GM18858 (cell line): ENCODE data around the gene FGFRL1.

Source experiments
- ATAC-seq: cut with Tn5 transposase; IDR thresholded peaks from one replicate; pipeline ENCODE4 v1.9.1; 2021; ENCODE audit not compliant: unreplicated experiment

Gene FGFRL1

DNA sequence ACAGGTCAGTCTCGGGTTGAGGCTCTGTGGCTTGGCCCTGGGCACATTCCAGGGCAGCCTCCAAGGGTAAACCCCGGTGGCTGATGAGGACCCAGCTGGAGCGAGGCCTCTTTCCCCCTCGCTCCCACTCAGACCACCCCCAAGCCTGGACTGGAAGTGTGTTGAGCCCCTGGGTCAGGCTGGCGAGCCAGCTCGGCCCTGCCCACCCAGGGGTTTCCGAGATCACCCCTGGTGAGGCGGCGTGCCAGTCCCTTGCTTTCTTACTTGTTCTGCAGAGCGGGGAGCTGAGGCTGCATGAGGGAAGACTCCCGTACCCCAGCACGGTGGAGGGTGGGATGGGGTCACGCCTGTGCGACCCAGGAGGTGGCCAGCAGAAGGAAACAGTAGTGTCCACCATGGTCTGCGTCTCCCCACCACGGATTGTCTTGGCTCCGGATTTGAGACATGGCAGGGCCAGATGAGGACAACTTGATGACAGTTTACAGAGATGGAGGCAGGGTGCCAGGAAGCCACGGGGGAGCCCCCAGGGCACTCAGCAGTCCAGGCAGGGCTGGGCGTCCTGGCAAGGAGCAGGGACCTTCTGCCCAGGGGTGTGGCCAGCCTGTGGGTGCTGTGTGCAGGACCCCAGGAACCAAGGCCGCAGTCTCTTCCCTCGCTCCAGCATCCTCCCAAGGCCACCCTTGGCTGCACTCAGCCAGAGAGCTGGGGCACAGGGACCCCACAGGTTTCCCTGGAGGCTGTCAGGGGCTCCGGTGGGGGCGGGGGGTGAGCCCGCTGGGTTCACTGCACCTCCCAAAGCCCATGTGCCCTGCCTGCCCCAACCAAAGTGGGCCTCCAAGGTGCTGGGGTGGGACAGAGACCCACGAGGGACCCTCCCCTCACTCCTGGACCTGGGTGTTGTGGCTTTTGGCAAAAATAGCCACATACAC is 6.6 kb upstream of the FGFRL1 start:
- no peak for ATAC-seq

DNA sequence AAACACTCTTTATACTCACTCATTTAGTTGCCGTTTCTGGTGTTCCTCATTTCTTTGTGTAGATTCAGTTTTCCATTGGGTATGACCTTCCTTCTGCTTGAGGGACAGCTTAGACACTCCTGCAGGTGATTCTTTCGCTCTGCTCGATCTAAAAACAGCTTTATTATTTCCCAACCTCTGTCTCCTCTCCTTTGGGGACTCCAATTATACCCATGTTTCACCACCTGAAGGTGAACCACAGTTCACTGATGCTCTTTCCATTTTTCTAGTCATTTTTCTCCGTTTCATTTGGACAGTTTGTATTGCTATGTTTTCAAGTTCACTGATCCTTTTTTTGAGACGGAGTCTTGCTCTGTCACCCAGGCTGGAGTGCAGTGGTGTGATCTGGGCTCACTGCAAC is 4.6 kb upstream of the FGFRL1 start:
- no peak for ATAC-seq

DNA sequence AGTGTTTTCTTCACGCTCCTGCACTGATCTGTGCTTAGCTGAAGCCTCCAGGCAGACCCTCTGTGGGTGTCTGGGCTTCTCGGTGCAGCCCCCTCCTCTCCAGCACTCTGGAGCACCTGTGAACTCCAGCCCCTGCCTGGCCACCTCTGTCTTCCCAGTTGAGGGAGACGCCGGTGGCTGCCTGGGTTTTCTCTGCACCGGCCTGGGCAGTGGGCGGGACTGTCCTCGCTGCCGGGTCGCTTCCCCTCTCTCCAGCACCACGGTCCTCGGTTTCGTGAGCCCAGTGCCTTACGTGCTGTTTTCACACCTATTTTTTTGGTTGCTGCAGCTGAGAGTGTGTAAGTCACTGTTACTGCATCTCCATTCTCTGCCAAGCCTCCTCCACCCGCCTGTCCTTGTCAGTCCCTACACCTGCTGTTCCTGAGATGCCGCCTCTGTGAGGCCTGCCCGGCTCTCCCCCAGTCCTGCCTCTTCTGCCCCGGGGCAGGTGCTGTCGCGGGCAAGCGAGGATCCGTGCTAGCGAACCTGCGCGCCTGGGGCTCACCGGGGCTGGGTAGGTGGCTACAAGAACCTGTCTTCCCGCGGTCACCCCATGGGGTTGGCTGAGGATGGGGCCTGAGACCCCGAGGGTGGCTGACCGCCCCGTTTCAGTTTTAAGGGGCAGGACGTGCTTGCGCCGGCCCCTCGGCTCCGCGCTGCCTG is 2.4 kb upstream of the FGFRL1 start:
- ATAC-seq: no peak

DNA sequence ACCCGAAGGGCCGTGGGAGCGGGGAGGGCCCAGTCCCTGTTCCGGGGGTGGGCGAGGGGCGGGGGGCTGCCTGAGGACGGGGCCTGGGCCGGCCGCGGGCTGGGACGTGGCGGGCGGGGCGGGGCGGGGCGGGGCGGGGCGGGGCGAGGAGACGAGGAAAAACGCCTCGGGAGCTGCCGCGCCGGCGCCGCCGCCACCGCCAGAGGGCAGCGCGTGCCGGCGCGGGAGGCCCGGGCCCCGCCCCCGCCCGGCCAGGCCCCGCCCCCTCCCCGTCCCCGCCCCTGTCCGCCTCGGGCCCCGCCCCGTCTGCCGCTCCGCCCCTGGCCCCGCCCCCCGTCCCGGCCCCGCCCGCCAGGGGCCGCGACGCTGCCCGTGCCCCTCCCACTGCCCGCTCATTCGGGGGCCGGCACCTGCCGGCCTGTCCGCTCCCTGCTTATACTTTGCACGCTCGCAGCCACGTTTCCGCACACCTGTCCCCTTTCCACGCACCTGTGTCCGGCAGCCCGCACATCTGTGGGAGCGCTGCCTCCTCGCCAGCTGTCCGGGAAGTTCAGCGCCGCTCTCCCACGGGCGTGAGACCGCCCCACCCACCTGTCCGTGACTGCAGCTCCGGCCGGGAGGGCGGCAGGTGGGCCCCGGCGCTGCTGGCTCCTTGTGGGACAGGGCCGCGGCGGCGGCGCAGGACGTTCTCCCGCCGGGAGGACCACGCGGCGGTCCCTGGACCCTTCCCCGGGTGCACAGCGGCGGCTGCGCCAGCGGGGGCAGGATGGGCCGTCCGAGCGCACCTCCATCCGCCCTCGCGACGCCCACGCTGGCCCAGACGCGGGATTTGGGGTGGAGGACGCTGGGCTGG is 1.7 kb upstream of the FGFRL1 start:
- no peak for ATAC-seq

DNA sequence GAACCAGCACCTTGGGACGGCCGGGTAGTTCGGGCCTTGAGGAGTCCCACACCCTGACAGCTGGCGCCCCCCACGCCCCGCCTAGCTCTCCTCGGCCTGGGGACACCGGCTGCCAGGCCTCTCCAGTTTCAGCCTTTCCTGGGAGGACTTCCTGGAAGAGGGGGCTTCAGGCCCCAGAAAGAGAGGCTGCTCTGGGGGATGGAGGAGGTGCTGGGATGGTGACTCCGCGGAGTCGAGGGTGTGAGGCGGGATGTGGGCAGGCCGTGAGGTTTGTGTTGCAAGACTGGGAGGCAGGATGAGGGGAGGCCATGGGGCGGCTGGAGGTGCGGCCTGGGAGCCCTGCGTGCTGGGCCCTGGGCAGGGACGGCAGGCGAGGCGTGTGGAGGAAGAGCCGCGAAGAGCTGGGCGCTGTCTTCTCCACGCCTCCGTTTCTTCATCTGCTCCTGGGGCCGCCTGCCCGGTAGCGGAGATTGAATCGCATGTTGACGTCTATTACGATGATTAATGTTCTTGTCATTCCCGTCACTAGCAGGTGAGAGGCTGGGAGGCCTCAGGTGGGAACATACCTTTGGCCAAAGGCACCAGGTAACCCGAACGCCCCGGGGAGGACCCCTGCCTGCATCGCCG is 918 bp upstream of the FGFRL1 start:
- no peak for ATAC-seq

DNA sequence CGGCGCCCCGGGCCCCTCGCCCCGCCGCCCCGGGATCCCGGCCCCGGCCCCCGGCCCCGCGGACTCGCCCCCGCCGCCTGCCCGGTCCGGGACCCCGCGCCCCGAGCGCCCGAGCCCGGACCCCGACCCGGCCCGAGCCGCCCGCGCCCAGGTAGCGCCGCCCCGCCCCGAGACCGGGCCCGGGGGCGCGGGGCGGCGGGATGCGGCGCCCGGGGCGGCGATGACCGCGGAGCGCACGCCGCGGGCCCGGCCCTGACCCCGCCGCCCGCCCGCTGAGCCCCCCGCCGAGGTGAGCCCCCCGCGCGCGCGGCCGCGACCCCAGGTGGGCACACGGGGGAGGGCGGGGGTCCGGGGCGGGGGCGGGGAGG is 224 bp downstream of the FGFRL1 start:
- ATAC-seq: no peak

DNA sequence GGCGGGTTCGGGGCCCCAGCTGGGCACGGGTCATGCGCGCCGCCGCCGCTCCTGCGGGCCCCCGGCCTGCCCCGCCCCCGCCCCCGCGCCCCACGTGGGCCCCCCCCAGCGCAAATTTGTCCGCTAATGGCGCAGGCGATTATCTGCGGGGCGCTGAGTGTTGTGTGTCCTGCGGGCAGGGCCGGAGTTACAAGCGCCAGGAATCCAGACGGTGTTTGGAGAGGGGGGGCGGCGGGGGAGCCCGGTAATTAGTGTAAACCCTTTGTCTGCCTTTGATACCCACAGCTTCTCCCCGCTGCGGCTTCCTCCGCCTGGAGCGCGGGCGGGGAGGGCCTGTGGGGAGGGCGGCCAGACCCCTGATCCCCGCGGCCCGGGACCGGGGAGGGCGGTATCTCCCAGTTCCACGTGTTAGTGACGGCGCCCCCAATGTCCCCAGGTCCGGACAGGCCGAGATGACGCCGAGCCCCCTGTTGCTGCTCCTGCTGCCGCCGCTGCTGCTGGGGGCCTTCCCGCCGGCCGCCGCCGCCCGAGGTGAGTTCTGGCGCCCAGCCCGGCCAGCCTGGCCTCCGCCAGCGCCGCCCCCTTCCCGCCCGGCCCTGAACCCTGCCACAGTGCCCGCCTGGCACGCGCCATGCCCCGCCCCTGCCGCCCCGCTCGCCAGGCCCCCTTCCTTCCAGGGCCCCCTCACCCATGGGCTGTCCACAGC is 761 bp downstream of the FGFRL1 start:
- ATAC-seq: no peak

DNA sequence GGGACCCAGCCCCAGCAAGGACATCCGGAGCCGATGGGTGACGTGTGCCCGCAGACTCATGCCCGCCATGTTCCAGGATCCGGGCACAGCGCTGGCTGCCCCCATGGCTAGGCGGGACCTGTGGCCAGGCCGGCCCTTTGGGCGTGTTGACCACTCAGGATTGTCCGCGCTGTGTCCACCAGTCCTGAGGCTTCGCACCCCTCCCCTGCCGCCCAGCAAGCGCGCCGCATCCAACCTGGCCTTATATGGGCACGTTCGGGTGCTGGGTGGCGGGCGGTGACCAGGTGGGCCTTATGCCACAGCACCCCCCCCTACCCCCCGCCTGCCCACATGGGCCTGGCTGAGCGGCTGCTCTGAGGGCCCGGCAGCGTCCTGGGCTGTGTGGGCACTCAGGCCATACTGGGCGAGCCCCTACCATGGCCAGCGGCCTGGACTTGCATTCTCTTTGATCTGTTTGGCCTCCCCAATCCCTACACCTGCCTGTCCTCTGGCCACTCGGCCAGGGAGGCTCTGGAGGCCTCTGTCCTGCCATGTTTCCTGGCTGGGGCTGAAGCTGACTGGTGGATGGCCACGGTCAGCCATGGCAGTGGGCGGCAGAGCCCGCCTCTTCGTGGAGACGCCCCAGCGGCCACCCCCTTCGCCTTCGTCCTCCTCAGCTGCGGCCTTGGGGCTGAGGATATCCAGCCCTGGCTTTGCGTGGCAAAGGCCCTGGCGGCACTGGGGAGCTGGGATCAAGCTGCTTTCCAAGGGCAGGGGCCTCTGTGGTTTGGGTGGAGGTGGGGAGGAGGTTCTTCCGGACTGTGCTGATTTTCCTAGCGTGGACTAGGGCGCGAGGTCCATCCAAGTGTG is 2.0 kb downstream of the FGFRL1 start:
- no peak for ATAC-seq

DNA sequence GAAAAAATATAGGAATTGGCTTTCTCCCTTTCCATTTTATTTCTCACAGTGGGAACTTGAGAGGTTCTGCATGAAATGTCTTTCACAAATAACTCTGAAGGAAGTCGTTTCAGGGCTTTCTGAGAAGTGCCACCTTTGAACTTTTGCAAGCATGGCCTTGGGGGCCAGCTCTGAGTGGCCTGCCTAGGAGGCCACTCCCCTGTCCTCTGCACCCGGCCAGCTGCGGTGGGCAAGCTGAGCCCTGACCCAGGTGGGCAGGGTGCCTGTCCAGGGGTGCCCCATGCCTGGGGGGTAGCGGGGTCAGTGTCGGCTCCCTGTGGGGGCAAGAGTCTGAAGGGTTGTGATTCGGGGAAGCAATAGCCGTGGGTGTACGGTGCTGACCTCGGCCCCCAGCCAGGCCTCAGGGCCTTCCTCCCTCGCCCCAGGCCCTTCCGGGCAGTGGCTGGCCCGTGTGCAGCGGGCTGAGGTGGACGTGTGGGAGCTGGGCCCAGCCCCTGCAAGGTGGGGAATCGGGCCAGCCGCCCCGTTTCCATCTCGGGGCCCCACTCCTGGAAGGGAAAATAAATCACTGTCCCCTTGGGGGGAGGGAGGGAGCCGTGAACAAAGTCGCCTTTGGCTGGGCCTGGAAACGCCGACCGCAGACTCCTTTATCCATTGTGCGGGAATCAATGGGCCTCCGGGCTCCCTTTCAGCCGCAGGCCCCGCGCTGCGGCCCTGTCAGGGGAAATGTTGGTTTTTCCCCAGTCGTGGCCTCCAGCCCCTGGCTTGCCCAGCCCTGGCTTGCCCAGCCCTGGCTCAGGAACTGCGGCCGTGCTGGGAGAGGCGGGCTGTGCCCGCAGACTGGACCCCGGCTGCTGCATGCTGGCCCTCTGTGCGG is 3.1 kb downstream of the FGFRL1 start:
- ATAC-seq: no peak

DNA sequence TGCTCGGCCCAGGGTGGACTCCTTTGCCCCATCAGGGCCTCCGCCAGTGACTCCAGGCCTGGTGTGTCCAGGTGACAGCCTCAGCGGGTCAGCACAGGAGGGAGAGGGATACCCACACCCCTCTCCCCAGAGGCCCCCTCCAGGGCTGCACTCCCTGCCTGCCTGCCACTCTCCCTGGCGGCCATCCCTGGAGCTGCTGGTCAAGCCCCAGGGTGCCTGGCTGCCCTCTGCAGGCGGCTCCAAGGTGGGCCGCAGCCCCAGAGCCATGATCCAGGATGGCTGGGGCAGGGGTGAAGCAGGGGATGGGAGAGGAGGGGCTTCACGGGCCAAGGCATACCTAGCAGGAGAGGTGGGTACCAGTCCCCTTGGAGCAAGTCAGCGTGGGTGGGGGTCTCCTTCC is 3.8 kb downstream of the FGFRL1 start:
- no peak for ATAC-seq

DNA sequence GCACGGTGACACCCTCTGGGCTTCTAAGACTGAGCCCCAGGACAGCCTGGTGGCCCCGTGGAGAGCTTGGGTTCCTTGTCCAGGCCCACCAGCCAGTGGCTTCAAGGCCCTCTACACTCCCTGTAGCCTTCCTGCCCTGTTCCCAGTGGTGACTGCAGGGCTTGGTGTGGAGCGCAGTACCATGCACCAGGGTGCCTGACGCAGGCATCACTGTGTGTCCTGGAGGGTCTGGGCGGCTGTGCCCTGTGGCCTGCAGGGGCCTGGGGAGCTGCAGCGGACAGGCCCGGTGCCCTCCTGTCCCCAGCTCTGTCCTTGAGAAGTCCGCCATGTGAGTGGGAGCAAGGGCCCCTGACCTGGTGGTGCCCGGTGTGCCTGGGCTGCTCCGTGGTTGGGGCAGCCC is 4.3 kb downstream of the FGFRL1 start:
- no peak for ATAC-seq

DNA sequence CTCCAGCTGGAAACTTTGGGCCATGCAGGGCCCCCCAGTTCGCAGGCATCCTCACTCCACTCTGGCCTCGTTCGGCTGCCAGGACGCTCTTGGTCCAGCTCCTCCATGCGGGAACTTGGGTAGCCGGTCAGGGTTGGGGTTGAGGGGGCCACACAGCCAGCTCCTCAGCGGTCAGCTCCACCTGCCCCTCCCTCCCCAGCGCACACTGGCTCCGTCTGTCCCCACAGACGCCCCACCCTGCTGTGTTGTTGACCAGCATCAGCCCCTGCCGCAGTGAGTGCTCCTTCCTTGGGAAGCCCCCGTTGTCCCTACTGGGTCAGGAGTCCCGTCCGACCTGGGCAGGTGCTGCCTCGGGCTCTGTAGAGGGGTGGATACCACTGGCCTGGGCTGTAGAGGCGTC is 5.8 kb downstream of the FGFRL1 start:
- ATAC-seq: no peak

DNA sequence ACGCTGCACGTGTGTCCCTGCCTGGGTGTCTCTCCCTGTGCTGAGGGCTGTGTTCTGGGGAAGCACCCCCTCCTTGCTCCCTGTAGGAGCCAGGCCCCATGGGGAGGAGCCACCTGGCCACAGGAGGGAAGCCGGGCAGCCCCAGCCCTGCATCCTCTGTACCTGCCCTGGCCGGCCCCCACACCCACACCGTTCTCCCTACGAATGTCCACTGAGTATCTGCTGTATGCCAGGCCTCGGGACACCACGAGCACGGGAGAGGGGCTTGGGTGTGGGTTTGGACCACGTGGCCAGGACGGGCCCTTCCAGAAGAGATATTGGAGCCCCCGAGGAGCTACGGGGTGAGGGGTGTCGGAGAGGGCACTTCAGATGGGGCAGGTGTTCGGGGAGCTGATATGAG is 6.3 kb downstream of the FGFRL1 start:
- ATAC-seq: no peak

DNA sequence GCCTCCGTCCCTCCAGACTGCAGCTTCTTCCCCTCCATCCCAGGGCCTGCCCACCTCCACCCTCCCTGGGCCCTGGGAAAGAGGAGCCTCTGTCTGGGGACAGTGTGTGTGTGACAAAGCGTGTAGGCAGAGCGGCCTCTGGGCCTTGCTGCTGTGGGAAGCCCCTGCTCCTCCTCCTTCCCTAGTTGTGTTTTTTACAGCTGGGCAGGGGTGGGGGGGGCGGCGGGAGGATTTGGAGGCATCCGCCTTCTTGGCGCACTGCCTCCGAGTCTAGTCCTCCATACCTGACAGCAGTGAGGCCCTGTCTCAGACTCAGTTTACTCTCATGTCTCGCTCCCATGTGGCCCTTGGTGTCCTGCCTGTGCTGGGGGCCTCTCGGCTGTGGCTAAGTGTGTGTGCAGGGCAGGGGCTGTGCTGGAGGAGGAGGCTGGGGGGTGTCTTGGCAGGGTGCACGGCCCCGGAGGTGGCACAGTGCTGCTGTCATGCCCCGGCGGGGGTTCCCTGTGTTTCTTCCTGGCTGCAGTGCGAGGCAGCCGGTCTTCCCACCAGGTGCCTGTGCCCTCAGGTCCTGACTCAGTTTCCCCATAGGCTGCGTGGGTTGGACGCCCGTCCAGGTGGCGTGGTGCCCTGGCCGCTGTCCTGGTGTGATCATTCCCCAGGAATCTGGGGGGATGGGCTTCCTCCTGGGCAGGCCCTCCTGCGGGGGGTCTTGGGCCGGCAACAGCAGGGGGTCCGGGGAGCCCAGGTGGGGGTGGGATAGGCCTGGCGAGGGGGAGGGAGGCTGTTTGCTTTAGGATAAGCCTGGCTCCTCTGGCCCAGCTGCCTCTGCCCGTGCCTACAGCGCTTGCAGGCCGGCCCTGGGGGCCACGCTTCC is 7.0 kb downstream of the FGFRL1 start:
- ATAC-seq: no peak

DNA sequence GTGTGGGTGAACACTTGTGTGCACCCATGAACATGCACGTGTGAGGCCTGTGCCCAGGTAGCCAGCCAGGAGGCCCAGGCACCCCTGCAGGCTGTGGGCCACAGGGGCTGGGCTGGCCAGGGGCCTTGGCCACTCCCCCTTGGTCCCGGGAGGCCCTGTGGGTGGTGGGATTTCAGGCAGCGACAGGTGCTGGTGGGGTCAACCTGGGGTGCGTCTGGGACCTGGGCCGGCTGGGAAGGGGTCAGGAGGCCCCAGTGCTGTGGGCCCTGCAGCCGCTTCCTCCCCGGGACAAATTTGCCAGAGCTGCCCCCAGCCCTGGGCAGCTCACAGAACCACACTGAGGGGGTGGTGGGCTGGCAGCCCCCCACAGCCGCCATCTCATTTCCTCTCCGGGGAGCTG is 7.9 kb downstream of the FGFRL1 start:
- ATAC-seq: no peak

DNA sequence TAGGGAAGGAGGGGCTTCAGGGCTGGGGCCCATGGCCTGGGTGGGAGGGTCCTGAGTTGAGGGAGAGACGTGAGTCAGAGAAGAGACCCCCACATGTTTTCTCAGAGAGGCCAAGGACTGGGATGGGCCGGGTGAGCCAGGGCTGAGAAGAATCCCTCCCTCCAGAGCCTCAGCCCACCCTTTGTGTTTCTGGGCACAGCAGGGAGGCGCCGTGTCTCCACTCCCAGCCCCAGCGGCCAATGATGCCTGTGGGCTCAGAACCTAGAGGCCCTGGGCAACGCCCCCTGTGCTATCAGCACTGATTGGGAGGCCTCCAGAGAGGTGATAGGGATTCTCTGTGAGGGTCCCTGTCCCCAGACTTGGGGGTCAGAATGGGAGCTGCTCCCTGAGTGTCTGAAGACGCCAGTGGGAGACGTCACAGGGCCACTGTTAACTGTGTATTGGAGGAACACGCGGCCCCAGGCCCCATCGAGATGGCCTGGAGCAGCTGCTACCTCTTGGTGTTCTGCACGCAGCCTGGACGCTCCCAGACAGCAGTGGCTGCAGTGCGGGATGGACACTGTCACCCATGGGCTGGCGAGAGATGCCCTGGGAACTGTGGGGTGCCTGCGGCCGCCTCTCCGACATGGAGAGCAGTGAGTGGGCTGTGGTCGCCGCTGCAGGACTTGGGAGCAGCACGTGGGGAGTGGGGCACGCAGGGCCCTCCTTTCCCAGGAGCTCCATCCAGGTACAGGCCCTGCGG is 8.5 kb downstream of the FGFRL1 start:
- no peak for ATAC-seq
